Activated T-helper 9 cell treated with anti-CD3 and anti-CD28 coated beads, Interleukin-2, amount 50 U/mL, for 16 hours (primary cell): ENCODE data around the gene ARHGAP12.
"Not testable (repeated sequence)": the region's sequence is repeated elsewhere in the genome, so short reads cannot be mapped to it uniquely, and the experiment has no call there.

Experiments used
- DNase-seq: peaks from one replicate; pipeline ENCODE4 v3.0.0-alpha.2; 2020; ENCODE audit warnings: low read depth

The ARHGAP12 gene, protein sequence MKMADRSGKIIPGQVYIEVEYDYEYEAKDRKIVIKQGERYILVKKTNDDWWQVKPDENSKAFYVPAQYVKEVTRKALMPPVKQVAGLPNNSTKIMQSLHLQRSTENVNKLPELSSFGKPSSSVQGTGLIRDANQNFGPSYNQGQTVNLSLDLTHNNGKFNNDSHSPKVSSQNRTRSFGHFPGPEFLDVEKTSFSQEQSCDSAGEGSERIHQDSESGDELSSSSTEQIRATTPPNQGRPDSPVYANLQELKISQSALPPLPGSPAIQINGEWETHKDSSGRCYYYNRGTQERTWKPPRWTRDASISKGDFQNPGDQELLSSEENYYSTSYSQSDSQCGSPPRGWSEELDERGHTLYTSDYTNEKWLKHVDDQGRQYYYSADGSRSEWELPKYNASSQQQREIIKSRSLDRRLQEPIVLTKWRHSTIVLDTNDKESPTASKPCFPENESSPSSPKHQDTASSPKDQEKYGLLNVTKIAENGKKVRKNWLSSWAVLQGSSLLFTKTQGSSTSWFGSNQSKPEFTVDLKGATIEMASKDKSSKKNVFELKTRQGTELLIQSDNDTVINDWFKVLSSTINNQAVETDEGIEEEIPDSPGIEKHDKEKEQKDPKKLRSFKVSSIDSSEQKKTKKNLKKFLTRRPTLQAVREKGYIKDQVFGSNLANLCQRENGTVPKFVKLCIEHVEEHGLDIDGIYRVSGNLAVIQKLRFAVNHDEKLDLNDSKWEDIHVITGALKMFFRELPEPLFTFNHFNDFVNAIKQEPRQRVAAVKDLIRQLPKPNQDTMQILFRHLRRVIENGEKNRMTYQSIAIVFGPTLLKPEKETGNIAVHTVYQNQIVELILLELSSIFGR

DNA sequence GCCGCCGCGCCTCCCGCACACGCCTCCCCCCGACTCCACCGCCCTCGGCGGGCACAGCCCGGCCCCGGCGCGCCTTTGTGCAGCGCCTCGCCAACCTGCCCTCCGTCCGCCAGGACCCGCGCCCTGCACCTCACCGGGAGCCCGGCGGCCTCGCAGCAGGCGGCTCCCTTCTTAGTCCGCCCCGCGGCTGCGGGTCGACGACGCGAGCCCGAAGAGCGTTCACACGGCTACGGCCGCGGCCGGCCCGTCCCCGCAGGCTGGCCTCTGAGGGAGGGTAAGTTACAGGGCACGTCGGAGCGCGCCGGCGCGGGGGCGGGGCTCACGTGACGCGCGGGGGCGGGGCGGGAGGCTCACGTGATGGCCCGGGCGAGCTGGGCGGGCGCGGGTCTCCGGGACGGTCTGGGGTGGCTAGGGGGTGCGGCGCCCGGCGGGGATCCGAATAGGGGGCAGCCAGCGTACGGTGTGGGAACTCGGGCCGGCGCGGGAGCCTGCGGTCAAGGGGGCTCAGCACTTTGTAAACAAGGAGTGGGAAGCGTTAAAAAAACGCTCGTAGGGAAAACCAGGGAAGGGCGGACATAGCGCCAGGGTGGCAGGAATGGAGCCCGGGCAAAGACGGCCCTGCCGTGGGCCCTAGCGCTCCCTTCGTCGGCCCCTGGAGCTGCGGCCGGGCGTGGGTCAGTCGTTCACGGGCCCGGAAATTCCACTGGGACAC lies at the start of gene ARHGAP12:
TSS of gene ARHGAP12 (minus strand) at position 283 of the 712 bp plus-strand sequence. CDS start 19,976 bp downstream, outside the sequence.
- peak; percentile 81 for DNase-seq

DNA sequence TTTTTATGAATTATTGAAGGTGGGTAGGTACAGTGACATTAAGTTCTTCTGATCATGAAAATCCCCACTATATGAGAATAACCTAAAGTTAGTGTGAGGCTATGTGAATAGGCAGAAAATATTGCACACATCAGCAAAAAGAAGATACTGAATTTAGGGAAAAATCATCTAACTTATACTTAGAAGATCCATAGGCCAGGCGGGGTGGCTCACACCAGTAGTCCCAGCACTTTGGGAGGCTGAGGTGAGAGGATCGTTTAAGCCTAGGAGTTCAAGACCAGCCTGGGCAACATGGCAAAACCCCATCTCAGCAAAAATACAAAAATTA lies 49.5 kb upstream of the ARHGAP12 start:
- no peak for DNase-seq

DNA sequence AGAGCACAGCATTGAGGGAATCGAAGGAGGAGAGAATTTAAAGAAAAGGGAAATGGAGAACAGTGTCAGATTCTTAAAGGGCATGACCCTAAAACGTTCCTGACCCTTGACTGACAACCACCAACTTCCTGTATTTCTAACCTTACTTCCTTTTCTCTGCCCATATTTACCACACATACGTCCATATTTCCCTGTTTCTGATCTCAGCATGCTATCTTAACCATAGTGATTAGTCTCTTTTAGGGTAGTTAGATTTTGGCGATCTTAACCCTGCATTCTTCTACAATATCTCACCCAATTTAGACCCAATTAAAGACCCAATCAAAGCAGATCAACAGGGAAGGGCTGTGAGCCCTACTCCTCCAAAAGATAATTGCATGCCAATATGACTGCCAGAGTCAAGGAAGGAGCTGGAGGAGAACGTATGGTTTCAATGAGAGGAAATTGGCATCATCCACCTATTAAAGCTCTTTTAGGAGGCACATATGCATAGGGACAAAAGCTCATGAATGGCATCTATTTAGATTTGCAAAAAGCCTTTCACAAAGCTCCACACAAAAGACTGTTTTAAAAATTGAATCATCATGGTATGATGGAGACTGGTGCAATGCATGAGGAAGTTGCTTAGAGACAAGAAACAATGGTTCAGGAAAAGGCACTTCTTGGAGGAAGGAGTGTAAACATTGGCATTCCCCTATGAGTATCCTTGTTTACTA lies 49.0 kb upstream of the ARHGAP12 start:
- no peak for DNase-seq

DNA sequence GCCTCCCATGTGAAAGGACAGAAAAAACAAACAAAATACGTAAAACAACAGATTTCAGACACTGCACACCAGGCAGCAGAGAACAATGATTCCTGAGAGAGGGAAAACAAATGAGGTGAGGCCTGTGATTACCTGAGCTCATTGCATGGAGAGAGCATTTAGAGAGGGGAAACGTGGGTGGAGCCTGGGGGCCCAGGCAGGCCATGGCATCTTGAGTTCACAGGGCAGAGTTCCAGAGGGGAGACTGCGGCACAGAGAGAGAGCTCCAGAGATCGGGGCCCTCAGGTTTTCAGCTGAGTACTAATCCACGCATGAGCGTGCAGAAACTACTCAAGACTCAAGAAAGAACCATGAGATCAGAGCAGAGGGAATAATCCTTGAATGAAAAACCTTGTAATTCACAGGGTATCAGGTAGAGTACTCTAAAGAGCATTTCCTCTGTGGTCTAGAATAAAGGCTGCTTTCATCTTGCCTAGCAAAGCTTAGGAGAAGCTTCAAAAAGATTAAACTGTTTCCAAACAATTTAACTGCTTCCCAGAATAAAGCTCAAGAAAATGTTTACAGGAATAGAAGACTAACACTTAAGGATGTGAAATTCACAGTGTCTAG lies 46.6 kb upstream of the ARHGAP12 start:
- DNase-seq = no peak

DNA sequence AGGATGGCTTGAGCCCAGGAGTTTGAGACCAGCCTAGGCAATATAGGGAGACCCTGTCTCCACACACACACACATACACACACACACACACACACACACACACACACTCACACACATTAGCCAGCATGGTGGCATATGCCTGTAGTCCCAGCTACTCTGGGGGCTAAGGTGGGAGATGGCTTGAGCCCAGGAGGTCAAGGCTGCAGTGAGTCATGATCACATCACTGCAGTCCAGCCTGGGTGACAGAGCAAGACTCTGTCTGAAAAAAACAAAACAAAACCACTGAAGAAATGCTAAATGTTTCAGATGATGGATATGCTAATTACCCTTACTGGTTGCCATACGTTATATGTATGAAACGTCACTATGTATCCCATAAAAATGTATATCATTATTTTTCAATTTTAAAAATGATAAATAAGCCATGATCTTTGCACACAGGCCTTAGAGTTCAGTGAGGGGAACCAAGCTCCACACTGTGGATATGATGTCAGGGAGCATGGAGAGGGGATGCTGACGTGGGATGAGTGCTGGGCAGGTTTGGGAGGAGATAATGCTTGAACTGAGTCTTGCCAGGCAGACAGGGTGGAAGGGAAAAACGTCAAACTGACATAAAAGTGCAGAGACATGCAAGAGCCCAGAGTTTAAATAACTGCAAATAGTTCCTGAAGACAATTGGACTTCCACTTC lies 45.9 kb upstream of the ARHGAP12 start:
- DNase-seq = no peak

DNA sequence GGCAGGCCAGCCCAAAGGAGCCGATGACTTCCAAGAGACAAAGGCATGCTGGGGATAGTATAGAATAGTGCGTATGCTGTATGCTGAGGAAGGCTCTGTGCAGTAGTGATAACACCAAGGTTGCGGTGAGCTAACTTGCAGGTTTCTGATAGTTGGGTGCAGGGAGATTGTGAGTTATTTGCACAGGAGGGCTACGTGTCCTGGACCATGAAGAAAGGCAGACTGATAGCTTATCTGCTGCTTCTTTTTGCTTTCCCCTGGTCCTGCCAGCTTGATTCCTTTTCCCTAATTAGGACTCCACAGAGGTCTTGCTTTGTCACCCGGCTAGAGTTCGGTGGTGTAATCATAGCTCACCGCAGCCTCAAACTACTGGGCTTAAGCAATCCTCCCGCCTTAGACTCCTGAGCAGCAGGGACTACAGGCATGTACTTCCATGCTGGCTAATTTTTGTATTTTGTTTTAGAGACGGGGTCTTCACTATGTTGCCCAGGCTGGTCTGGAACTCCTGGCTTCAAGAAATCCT lies 43.9 kb upstream of the ARHGAP12 start:
- no peak for DNase-seq

DNA sequence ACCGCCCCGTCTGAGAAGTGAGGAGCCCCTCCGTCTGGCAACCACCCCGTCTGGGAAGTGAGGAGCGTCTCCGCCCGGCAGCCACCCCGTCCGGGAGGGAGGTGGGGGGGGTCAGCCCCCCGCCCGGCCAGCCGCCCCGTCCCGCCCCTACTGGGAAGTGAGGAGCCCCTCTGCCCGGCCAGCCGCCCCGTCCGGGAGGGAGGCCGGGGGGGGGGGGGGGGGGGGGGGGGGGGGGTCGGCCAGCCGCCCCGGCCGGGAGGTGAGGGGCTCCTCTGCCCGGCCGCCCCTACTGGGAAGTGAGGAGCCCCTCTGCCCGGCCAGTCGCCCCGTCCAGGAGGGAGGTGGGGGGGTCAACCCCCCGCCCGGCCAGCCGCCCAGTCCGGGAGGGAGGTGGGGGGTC lies 41.2 kb upstream of the ARHGAP12 start:
- not testable (repeated sequence) for DNase-seq

DNA sequence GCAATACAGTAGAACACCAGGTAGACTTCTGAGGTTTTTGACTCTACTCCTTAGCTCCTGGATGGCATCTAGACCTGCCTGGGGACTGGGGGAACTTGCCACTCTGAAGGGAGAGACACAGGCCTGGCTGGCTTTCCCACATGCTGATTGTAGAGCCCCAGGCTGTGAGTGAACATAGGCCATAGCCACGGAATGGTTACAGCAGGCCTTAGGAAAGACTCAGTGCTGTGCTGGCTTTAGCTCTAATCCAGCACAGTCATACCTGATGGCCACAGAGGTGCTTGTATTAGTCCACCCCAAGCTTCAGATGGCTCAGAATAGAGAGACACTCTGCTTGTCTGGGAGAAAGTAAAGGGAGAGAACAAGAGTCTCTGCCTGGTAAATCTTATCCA lies 35.0 kb upstream of the ARHGAP12 start:
- no peak for DNase-seq

DNA sequence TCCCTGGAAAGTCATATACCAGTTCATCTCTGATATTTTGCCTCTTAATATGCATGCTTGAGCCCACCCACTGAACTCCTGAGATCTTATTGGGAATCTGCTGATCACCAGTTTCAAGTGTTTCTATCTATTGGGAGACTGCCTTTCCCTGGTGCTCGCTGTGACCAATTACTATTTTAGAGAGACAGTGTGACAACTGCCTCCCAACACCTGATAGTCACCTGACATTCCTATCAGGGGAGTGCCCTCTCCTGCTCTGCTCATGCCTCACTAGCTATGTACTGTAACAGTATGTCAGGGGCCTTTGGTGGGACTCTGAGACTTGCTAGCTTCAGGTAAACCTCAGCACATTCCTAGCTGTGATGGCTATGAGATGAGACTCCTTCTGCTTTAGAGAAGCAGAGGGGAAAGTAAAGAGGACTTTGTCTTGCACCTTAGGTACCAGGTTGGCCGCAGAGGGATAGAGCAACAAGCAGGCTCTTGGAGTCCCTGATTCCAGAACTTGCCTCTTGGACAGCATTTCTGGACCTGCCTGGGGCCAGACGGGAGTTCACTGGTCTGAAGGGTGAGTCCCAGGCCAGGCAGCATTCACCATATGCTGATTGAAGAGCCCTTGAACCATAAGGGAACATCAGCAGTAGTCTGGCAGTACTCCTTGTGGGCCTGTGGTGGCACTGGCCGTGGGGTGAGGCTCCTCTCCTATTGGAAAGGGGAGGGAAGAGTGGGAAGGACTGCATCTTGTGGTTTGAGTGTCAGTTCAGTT lies 34.4 kb upstream of the ARHGAP12 start:
- DNase-seq = no peak

DNA sequence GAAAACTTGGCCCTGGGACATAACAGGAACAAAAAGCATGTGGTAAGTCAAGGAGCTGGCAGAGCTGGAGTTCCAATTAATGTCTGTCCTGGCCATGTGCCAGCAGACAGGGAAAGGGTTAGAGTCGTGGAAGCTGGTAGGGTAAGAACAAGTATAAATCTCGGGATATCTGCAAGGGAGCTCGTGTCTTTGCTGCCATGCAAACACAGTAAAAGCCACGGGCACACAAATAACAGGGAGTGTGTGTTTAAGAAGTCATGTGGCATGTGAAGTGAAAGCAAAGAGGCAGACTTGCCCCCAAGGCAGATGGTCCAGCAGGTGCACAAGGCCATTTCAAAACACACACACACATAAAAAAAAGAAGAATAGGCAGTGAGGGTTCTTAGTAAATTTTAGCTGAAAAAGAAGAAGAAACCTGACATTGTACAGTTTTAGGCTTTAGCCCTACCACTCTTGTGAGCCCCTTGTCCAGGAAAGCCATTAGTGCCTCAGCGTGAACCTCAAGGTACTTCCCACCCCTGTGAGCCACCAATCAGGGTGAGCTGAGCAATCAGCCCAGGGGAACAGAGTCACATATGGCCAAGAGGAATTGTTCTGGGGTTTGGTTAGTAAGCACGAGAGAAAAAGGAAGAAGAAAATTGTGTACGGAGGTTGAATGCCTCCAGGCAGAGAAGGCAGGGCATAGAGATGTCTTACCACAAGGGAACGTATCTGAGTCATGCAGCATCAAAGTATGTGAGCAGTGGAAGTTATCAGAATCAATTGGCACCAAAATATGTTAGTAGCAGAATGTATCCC lies 32.8 kb upstream of the ARHGAP12 start:
- DNase-seq = no peak

DNA sequence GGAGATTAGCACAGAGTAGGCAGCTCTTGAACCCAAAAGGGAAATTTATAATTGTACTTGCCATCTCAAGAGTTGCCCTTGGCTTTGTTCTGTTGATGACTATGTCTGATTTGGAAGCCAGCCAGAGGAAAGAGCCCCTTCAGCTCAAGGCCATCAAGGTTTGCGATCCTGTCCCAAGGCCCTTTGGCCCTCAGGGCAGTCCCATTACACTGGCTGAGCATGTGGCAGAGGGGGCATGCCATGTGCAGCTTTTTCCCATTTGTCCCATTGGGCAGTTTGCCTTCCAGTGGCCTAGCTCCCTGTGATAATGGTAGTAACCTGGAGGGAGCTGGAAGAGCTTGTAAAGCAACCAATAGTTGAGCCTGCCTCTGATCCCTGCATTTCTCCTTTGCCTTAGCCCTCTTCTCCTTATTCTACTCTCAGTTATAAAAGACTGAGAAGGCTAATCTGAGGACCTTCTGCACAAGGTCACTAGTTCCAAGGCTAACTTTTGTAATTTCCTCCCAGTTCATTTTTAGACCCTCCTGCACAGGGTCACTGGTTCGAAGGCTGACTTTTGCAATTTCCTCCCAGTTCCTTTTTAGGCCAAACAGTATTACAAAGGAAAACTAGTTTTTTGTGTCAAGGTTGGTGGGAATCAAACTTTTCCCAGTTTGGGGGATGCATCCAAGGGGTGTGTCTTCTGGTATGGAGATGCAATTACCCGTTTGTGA lies 31.0 kb upstream of the ARHGAP12 start:
- no peak for DNase-seq

DNA sequence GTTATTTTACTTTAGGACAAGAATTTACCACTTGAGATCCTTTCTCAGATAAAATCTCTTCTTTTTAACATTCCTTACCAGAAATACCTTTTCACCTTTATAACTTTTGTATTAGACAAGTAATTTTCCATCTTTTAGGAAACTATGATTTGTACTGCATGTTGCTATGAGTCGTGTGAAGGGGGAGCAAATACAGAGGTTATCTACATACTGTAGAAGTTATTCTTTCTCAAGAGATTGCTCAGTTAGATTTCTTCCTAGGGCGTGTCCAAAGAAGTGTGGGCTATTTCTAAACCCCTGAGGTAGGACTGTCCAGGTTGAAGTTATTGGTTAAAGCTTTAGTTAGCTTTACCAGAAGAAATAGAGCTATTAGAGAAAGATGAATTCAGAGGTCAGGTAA lies 30.2 kb upstream of the ARHGAP12 start:
- DNase-seq = no peak

DNA sequence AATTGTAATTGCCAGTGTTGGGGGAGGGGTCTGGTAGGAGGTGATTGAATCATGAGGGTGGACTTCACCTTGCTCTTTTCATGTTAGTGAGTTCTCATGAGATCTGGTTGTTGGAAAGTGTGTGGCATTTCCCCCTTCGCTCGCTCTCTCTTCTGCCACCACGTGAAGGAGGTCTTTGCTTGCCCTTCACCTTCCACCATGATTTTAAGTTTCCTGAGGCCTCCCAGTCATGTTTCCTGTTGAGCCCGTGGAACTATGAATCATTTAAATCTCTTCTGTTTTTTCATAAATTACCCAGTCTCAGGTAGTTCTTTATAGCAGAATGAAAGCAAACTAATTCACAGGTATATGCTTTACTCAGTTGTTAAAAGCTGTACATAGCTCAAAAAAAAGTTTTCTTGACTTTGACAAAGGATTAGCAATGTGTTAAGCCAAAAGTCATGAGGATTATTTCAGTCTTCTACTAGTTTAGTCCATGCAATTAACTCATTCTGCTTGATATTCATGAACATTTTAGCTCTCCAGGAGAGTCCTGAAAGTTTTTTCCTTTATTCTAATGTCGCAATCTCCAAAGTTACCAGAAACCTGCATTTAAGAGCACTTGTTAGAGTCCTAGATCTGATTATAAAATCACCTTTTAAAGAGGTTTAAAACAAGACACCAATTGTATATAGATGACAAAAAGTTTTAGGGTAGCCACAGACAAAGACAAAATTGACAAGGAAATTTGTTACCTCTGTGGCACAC lies 27.7 kb upstream of the ARHGAP12 start:
- DNase-seq = no peak

DNA sequence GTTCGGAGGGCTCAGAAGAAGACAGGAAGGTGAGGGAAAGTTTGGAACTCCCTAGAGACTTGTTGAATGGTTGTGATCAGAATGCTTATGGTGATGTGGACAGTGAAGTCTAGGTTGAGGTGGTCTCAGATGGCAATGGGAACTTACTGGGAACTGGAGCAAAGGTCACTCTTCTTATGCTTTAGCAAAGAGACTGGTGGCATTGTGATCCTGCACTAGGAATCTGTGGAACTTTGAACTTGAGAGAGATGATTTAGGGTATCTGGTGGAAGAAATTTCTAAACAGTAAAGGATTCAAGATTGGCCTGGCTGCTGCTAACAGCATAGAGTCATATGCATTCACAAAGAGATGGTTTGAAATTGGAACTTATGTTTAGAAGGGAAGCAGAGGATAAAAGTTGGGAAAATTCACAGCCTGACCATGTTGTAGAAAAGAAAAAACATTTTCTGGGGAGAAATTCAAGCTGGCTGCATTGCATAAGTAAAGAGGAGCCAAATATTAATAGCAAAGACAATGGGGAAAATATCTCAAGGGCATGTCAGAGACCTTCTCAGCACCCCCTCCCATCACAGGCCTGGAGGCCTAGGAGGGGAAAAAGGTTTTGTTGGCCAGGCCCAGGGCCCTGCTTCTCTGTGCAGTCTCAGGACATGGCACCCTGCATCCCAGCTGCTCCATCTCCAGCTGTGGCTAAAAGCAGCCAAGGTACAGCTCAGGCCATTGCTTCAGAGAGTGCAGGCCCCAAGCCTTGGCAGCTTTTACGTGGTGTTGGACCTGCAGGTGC lies 26.0 kb upstream of the ARHGAP12 start:
- no peak for DNase-seq

DNA sequence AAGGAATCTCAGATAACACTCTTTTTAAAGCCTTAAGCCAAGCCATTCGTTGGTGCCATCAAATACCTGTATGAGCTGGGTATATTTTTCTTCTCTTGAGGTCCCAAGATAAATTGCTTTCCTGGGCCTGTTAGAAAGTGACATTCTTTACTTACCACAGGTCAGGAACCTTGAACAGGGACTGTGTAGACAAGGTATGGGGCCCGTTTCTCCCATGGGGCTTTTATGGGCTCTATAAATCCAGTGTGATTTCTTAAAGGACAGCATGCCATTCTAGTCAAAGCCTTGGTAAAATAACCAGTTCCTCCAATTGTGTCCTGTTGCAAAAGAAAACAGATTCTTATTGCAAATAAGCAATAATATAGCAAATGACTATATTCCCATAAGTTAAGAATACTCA lies 24.8 kb upstream of the ARHGAP12 start:
- DNase-seq = no peak

DNA sequence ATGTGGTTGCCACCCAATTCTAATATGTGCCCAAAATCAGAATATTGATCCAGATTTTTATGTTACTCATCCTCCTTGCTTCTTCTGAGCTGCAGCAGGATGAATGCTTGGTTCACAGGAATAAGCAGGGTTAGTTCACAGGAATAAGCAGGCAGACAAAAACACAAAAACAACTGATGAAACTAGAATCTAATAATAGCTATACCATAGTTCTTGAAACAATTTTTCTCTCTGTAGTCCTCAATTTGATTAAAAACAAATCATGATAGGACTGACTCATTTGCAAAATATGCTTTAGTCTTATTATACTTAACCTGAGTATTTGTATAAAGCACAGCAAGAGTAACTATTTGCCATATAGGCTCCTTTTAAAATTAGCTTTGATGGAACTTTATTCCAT lies 24.4 kb upstream of the ARHGAP12 start:
- DNase-seq = no peak

DNA sequence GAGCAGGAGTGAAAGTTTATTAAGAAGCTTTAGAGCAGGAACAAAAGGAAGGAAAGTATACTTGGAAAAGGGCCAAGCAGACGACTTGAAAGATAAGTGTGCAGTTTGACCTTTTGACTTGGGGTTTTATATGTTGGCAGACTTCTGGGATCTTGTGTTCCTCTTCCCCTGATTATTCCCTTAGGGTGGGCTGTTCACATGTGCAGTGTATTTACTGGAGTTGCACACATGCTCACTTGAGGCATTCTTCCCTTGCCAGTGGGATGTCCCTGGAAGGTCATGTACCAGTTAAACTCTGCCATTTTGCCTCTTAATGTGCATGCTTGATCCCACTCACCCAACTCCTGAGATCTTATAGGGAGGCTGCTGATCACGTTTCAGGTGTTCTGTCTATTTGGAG lies 23.4 kb upstream of the ARHGAP12 start:
- DNase-seq = no peak
